ENCODE data around the gene SERPINA7.
A peak's percentile ranks its signal among the peaks of the same experiment; 100 is the strongest.
"Not testable (repeated sequence)": the region's sequence is repeated elsewhere in the genome, so short reads cannot be mapped to it uniquely, and the experiment has no call there.

SERPINA7 gene

GRCh38 chrX:106038625-106039024 lies at the start of gene SERPINA7:
Gene SERPINA7, minus strand, starts transcription at chrX:106038727. Its CDS starts 1,669 bp downstream, at chrX:106037058.
- DNase-seq (ENCODE audit: low spot score): no peak

GRCh38 chrX:106069048-106069447 lies 30.5 kb upstream of the SERPINA7 start:
- DNase-seq (ENCODE audit: low spot score): no peak

- no peak for DNase-seq (ENCODE audit: low spot score)
Observed at GRCh38 chrX:106050054-106050453, 11.5 kb upstream of the SERPINA7 start.

GRCh38 chrX:106042296-106042695 lies 3.8 kb upstream of the SERPINA7 start:
- no peak for DNase-seq (ENCODE audit: low spot score)

GRCh38 chrX:106040861-106041260 lies 2.3 kb upstream of the SERPINA7 start:
- DNase-seq (ENCODE audit: low spot score): no peak

GRCh38 chrX:106039920-106040319 lies 1.4 kb upstream of the SERPINA7 start:
- DNase-seq (ENCODE audit: low spot score): peak; percentile 8

GRCh38 chrX:106037835-106038473 lies 573 bp downstream of the SERPINA7 start:
- no peak for DNase-seq (ENCODE audit: low spot score)

GRCh38 chrX:106036716-106037115 lies 1.8 kb downstream of the SERPINA7 start:
- no peak for DNase-seq (ENCODE audit: low spot score)

- DNase-seq (ENCODE audit: low spot score): peak; percentile 22
Observed at GRCh38 chrX:106035064-106035463, 3.5 kb downstream of the SERPINA7 start.

- DNase-seq (ENCODE audit: low spot score): no peak
Observed at GRCh38 chrX:106023947-106024346, 14.6 kb downstream of the SERPINA7 start.

- DNase-seq (ENCODE audit: low spot score): no peak
Observed at GRCh38 chrX:106022238-106022637, 16.3 kb downstream of the SERPINA7 start.

GRCh38 chrX:106014119-106014775 lies 24.3 kb downstream of the SERPINA7 start:
- DNase-seq (ENCODE audit: low spot score): no peak

GRCh38 chrX:106009145-106009544 lies 29.4 kb downstream of the SERPINA7 start:
- DNase-seq (ENCODE audit: low spot score): no peak

- DNase-seq (ENCODE audit: low spot score): no peak
Observed at GRCh38 chrX:106007815-106008214, 30.7 kb downstream of the SERPINA7 start.

- no peak for DNase-seq (ENCODE audit: low spot score)
Observed at GRCh38 chrX:106005684-106006083, 32.8 kb downstream of the SERPINA7 start.

- not testable (repeated sequence) for DNase-seq (ENCODE audit: low spot score)
Observed at GRCh38 chrX:106000609-106001008, 37.9 kb downstream of the SERPINA7 start.

GRCh38 chrX:106000203-106000602 lies 38.3 kb downstream of the SERPINA7 start:
- DNase-seq (ENCODE audit: low spot score): no peak

- DNase-seq (ENCODE audit: low spot score): no peak
Observed at GRCh38 chrX:105999294-105999693, 39.2 kb downstream of the SERPINA7 start.

- DNase-seq (ENCODE audit: low spot score): not testable (repeated sequence)
Observed at GRCh38 chrX:105988487-105988886, 50.0 kb downstream of the SERPINA7 start.
